BLaER1 treated with 17β-estradiol and CSF1 and Interleukin-3, amounts not matched to agents 10 nM and 100 nM (cell line): ENCODE data around the gene MPHOSPH6.
"Not testable (repeated sequence)": the region's sequence is repeated elsewhere in the genome, so short reads cannot be mapped to it uniquely, and the experiment has no call there.

ENCODE experiments used
- H3K27ac ChIP-seq, 11 experiments: shearing (Covaris generic); formaldehyde crosslinking; 2 replicates each; pipeline ENCODE4 v1.8.1; 2022
- H3K27me3 ChIP-seq, 11 experiments: shearing (Covaris generic); formaldehyde crosslinking; 2 replicates each; pipeline ENCODE4 v1.8.1; 2022
- H3K36me3 ChIP-seq, 11 experiments: shearing (Covaris generic); formaldehyde crosslinking; 2 replicates each; pipeline ENCODE4 v1.8.1; 2022
- H3K4me1 ChIP-seq, 10 experiments: shearing (Covaris generic); formaldehyde crosslinking; 2 replicates each; pipeline ENCODE4 v1.8.1; 2022
- H3K4me2 ChIP-seq, 11 experiments: shearing (Covaris generic); formaldehyde crosslinking; 2 replicates each; pipeline ENCODE4 v1.8.1; 2022
- H3K4me3 ChIP-seq, 10 experiments: shearing (Covaris generic); formaldehyde crosslinking; 2 replicates each; pipeline ENCODE4 v1.8.1; 2022
- H3K9ac ChIP-seq, 11 experiments: shearing (Covaris generic); formaldehyde crosslinking; 2 replicates each; pipeline ENCODE4 v1.8.1; 2022
- H3K9me3 ChIP-seq, 11 experiments: shearing (Covaris generic); formaldehyde crosslinking; replicated peaks in 1 of 11; 2 replicates each; pipeline ENCODE4 v1.8.1; 2022
- H4K20me1 ChIP-seq, 11 experiments: shearing (Covaris generic); formaldehyde crosslinking; 2 replicates each; pipeline ENCODE4 v1.8.1; 2022
- Cebpa-rat ChIP-seq, 11 experiments: shearing (Covaris generic); IDR thresholded peaks; 2 replicates each; pipeline ENCODE4 v1.8.1; 2022

The MPHOSPH6 gene, protein sequence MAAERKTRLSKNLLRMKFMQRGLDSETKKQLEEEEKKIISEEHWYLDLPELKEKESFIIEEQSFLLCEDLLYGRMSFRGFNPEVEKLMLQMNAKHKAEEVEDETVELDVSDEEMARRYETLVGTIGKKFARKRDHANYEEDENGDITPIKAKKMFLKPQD

DNA sequence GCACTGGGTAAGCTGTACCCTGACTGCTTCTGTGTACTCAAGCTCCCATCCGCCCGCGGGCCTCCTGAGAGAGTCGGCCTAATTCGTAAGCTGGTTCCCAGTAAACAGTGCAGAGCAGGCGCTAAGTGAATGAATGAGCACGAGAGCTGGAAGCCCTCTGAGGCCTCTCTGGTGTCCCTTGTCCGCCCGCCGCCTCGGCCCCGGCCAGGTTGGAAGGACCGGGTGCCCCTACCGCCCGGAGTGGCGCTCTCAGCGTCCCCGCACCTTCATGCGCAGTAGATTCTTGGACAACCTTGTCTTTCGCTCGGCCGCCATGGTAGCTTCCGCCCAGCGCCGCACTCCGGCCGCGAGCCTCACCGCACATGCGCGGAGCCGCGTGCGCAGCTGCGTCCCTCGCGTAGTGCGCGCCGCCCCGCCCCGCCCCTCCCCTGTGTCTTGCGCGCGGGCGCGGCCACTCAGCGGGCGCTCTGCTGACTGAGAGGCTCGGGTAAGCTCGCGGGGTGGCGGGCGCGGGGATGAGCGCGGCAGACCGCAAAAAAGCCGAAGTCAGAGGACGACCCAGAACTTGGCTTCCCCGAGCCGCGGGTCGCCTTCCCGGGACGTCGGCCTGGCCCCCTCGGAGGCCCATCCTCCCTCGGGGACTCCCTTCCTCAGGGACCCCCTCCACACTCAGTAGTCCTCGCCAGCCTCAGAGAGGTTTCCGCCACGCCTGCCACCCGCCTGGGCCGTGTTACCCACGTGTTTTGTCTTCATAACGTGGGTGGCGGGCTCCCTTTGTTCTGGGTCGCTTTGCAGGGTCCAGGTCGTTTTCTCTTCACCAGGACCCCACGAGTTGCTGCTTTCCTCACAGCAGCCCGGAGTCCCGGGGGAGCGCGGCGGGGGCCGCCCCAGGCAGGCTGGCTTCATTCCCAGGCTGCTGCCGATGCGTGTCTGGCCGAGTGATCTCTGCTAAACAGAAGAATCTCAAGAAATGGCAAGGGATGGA is at the start of gene MPHOSPH6:
MPHOSPH6 (minus strand) TSS at position 364 of the 985 bp plus-strand sequence; CDS start at position 315, 49 bp downstream.
- Histone ChIP-seq H3K4me1 (peaks cover 11 to 37% (median 16%) of the 10 kb centered on the region in 10 experiments), H3K27ac (peak within 1 kb of the TSS; percentile 87 to 94 (median 92)), H3K4me3 (peak within 1 kb of the TSS; percentile 69 to 83 (median 76)), H4K20me1 (peaks cover 0 to 37% (median 12%) of the 10 kb centered on the region in 11 experiments; a peak in 9 of 22 replicates), H3K27me3 (peaks cover 0 to 10% (median 0%) of the 10 kb centered on the region in 11 experiments; a peak in 1 of 22 replicates), H3K4me2 (peak within 1 kb of the TSS; percentile 84 to 97 (median 94)), H3K9me3 (peaks cover 9 to 26% (median 22%) of the 10 kb centered on the region in 11 experiments; a peak in 21 of 22 replicates), H3K9ac (peak within 1 kb of the TSS; percentile 85 to 94 (median 88)), H3K36me3 (peaks cover 27 to 36% (median 30%) of the 10 kb centered on the region in 11 experiments)
- TF ChIP-seq Cebpa-rat (IDR thresholded peaks at IDR 0.05), result no peak

DNA sequence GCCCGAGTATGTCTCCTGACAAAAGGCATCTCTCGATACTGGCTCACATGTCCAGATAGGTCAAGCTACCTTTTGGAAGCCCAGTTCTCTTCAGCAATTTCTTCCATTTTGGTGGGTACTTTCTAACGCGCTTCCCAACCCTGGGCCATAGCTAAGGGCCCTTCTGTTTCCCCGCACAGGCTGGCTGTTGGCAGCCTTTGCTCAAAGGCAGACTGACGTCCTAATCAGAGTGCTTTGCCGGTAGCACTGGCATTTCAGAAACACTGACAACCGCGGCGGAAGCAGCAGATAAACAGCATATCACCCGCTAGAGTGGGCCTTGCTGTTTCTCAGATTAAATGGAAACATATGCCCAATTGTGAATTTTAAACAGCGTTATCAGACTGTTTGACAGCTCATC is 49.3 kb upstream of the MPHOSPH6 start:
- no peaks in the 10 kb centered on the region for H4K20me1 ChIP-seq
- TF ChIP-seq Cebpa-rat (IDR thresholded peaks at IDR 0.05), result no peak
- no peak overlapping the region for H3K4me3 ChIP-seq
- peaks cover 0 to 17% (median 0%) of the 10 kb centered on the region in 10 experiments; a peak in 3 of 20 replicates for H3K4me1 ChIP-seq
- H3K9me3 ChIP-seq, result no peaks in the 10 kb centered on the region; a peak in 1 of 22 replicates
- H3K27me3 ChIP-seq, result no peaks in the 10 kb centered on the region
- H3K27ac ChIP-seq, result no peak overlapping the region
- no peak overlapping the region for H3K4me2 ChIP-seq
- H3K9ac ChIP-seq, result no peak overlapping the region
- H3K36me3 ChIP-seq, result no peaks in the 10 kb centered on the region

DNA sequence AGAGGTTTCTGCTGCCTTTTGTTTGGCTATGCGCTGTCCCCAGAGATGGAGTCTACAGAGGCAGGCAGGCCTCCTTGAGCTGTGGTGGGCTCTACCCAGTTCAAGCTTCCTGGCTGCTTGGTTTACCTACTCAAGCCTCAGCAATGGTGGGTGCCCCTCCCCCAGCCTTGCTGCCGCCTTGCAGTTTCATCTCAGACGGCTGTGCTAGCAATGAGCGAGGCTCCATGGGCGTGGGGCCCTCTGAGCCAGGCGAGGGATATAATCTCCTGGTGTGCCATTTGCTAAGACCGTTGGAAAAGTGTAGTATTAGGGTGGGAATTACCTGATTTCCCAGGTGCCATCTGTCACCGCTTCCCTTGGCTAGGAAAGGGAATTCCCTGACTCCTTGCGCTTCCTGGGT is 39.3 kb upstream of the MPHOSPH6 start:
- not testable (repeated sequence) for H3K36me3 ChIP-seq, H3K4me3 ChIP-seq, H4K20me1 ChIP-seq, H3K4me1 ChIP-seq, H3K4me2 ChIP-seq, H3K9ac ChIP-seq, H3K27ac ChIP-seq, H3K27me3 ChIP-seq
- peaks cover 0 to 13% (median 8%) of the 10 kb centered on the region in 11 experiments; a peak in 16 of 22 replicates for H3K9me3 ChIP-seq

DNA sequence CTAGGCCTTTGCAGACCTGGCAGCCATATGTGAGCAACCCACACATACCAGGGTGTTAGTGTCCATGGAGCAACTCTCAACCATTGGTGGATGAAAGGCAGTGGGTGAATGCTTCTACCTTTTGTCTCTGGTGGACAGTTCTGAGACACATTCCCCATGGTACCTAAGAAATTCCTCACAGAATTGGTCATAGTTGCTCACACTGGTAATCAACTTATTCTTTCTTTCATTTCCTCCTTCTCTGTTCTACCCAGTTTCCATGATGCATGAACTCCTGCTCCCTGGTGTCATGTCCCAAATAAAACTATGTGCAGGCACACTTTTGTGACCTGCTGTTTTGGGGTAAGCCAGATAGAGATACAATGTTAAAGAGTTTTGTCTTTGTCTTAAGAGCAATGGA is 33.2 kb upstream of the MPHOSPH6 start:
- Histone ChIP-seq H4K20me1 (no peaks in the 10 kb centered on the region), H3K27ac (peak overlapping the region in 1 of 11 experiments; percentile 12; a peak in 2 of 22 replicates), H3K9me3 (peaks cover 0 to 5% (median 0%) of the 10 kb centered on the region in 11 experiments; a peak in 2 of 22 replicates), H3K27me3 (no peaks in the 10 kb centered on the region), H3K9ac (no peak overlapping the region), H3K4me2 (peak overlapping the region in 2 of 11 experiments; percentile 50 to 66; a peak in 4 of 22 replicates), H3K4me3 (no peak overlapping the region), H3K4me1 (peaks cover 0 to 49% (median 0%) of the 10 kb centered on the region in 10 experiments; a peak in 7 of 20 replicates), H3K36me3 (no peaks in the 10 kb centered on the region)
- no peak for TF ChIP-seq Cebpa-rat (IDR thresholded peaks at IDR 0.05)

DNA sequence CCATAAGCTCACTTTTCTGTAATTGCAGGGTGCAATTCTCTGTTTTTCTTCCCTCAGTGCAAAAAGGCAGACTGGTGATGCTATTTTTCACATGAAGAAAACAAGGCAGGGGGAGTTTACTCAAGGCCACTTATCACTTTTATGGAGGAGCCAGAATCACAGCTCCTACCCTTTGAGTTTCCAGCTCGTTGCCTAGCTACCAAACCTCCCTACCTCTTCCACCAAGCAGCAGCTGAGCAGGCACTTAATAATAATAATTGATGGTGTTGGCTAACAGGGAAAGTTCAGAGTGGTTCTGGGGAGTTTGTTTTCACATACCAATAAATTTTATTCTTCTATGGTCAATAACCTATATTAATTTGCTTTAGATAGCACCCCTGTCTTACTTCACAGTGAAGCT is 31.9 kb upstream of the MPHOSPH6 start:
- H3K4me3 ChIP-seq, result no peak overlapping the region
- no peak for TF ChIP-seq Cebpa-rat (IDR thresholded peaks at IDR 0.05)

DNA sequence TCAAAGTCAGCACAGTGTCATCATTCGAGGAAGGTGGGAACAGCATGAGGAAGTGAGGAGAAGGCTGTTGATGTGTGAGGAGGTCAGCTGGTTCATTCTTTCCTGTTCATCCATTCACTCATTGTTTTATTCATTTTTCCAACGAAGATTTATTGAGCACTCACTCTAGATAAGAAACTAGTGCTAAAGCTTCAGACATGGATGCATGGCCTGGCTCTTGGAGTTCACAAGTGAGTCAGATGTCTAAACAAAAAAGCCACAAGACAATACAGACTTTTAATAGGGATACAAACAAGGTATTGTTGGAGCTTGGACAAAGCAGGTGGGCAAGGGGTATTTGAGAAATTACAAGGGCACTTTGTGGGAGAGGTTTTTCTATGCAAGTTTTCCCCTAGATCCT is 31.3 kb upstream of the MPHOSPH6 start:
- H3K36me3 ChIP-seq, result no peaks in the 10 kb centered on the region
- H3K4me1 ChIP-seq, result peaks cover 0 to 67% (median 3%) of the 10 kb centered on the region in 10 experiments; a peak in 10 of 20 replicates
- H3K9ac ChIP-seq, result no peak overlapping the region
- no peak for TF ChIP-seq Cebpa-rat (IDR thresholded peaks at IDR 0.05)
- H3K4me2 ChIP-seq, result peak overlapping the region in 2 of 11 experiments; percentile 50 to 64; a peak in 4 of 22 replicates
- H3K27ac ChIP-seq, result peak overlapping the region in 1 of 11 experiments; percentile 26; a peak in 2 of 22 replicates
- H3K27me3 ChIP-seq, result no peaks in the 10 kb centered on the region
- H3K4me3 ChIP-seq, result no peak overlapping the region
- no peaks in the 10 kb centered on the region for H4K20me1 ChIP-seq
- H3K9me3 ChIP-seq, result peaks cover 0 to 5% (median 0%) of the 10 kb centered on the region in 11 experiments; a peak in 2 of 22 replicates

More for the DNA sequence above, 31.9 kb upstream of the MPHOSPH6 start:
- H3K9me3 ChIP-seq, result peaks cover 0 to 5% (median 0%) of the 10 kb centered on the region in 11 experiments; a peak in 2 of 22 replicates
- H3K4me1 ChIP-seq, result peaks cover 0 to 61% (median 0%) of the 10 kb centered on the region in 10 experiments; a peak in 8 of 20 replicates
- H4K20me1 ChIP-seq, result no peaks in the 10 kb centered on the region
- H3K36me3 ChIP-seq, result no peaks in the 10 kb centered on the region
- H3K27ac ChIP-seq, result peak overlapping the region in 1 of 11 experiments; percentile 12; a peak in 2 of 22 replicates
- no peak overlapping the region for H3K9ac ChIP-seq
- peak overlapping the region in 2 of 11 experiments; percentile 50 to 64; a peak in 4 of 22 replicates for H3K4me2 ChIP-seq
- H3K27me3 ChIP-seq, result no peaks in the 10 kb centered on the region

DNA sequence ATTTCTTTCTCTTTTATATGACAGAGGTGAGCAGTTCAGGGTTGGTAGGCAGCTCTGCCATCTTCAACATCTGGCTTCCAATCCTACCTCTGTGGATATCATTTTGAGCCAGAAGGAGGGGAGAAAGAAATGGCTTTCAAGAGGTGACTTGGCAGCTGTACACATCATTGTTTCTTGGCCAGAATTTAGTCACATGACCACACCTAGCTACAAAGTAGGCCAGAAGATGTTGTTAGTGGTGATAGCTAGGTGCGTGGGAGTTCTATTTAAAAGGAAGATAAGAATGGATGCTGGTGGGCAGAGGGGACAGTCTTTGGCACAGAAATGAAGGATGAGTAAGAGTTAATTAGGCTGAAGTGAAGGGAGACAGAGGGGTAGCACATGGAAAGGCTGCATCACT is 29.2 kb upstream of the MPHOSPH6 start:
- Histone ChIP-seq H3K36me3 (no peaks in the 10 kb centered on the region), H3K9me3 (peaks cover 0 to 3% (median 0%) of the 10 kb centered on the region in 11 experiments; a peak in 2 of 22 replicates)

DNA sequence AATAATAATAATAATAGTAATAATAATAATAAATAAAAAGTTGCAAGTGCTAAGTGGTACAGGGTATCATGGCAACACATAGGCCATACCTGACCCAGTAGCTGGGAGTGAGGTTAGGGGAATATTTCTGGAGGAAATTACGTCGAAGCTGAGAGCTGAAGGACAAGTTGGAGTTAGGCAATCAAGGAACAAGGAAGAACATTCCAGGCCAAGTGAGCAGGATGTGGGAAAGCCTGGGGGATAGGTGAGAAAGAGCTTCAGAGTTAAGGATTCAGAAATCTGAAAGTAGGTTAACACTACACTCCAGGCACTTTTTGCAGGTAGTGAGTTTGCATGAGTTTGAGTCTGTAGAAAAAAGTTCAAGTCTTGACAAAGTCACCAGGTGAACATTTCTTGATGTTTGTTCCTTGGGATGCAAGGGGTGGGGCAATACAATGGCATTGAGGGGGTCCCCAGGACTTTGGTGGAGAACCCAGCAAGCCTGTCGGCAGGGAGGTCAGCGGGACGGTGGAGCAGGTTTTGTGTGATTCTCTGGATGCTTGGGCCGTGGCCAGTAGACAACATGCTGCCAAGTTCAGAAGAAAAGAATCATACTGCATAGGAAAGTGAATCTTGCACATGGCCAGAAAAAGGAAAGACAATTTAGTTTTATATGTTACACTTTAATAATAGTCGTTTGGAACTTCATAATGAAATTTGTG is 27.7 kb upstream of the MPHOSPH6 start:
- Histone ChIP-seq H3K4me3 (no peak overlapping the region), H3K36me3 (no peaks in the 10 kb centered on the region), H3K4me2 (peak overlapping the region in 3 of 11 experiments; percentile 65 to 85 (median 73); a peak in 5 of 22 replicates), H3K9ac (no peak overlapping the region), H4K20me1 (no peaks in the 10 kb centered on the region), H3K27ac (peak overlapping the region in 2 of 11 experiments; percentile 96 to 97; a peak in 3 of 22 replicates), H3K27me3 (no peaks in the 10 kb centered on the region), H3K4me1 (peaks cover 0 to 94% (median 20%) of the 10 kb centered on the region in 10 experiments; a peak in 13 of 20 replicates), H3K9me3 (no peaks in the 10 kb centered on the region)
- no peak for TF ChIP-seq Cebpa-rat (IDR thresholded peaks at IDR 0.05)

More for the DNA sequence above, 29.2 kb upstream of the MPHOSPH6 start:
- Histone ChIP-seq H3K27ac (peak overlapping the region in 2 of 11 experiments; percentile 11 to 32; a peak in 3 of 22 replicates), H4K20me1 (no peaks in the 10 kb centered on the region), H3K4me3 (no peak overlapping the region), H3K4me2 (peak overlapping the region in 2 of 11 experiments; percentile 38 to 50; a peak in 3 of 22 replicates), H3K4me1 (peaks cover 0 to 88% (median 10%) of the 10 kb centered on the region in 10 experiments; a peak in 10 of 20 replicates), H3K9ac (no peak overlapping the region), H3K27me3 (no peaks in the 10 kb centered on the region)
- TF ChIP-seq Cebpa-rat (IDR thresholded peaks at IDR 0.05), result no peak
